GM08714 (cell line): Measurements from ENCODE around the gene INSYN2B.
"Not testable (repeated sequence)": the region's sequence is repeated elsewhere in the genome, so short reads cannot be mapped to it uniquely, and the experiment has no call there.

Experiments used
- H3K4me3 ChIP-seq: fragments of 200-500 bp; sonication (Bioruptor generic); 2 replicates; pipeline ENCODE4 v1.5.1; 2014; ENCODE audit warnings: mild to moderate bottlenecking, low read length, inconsistent platforms
- ZNF274 ChIP-seq: IDR thresholded peaks from 2 replicates; pipeline ENCODE4 v1.6.1; 2012; ENCODE audit warnings: mild to moderate bottlenecking, low read depth, low read length

The INSYN2B gene

DNA sequence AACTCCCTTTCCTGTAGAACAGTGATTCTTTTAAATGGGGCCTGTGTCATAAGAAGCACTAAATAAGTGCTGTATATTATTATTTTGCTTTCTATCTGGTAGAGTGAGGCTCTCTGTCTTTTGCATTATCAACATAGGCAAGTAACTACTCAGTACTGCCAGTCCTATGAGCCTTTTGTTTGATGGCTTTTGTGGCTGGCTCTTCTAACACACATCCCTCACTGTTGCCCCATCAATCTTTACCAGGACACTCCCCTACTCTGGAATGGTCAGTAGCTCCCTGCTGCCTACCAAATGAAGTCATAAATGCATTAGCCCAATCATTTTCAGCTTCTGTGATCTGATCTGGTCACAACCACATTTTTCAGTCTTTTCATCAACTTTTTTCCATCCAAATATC is 137.6 kb downstream of the INSYN2B start:
- no peak overlapping the region for H3K4me3 ChIP-seq
- TF ChIP-seq ZNF274 = no peak

DNA sequence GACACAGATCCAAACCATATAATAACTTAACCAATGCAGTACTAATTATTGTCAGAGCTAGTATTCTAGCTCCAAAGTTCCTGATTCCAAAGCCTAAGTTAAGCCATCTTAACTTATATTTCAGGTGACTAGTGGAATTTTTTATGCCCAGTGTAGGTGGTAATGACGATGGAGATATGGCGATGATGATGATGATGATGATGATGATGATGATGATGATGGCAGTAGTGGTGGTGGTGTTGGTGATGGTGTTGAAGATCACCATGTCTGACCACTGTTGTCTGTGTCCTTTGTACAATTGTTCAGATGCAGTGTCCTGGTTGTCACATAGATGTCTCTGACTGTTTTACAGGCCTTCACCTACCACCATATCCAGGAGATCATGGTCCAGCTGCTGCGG is 139.9 kb downstream of the INSYN2B start:
- TF ChIP-seq ZNF274 = no peak
- no peak overlapping the region for H3K4me3 ChIP-seq

DNA sequence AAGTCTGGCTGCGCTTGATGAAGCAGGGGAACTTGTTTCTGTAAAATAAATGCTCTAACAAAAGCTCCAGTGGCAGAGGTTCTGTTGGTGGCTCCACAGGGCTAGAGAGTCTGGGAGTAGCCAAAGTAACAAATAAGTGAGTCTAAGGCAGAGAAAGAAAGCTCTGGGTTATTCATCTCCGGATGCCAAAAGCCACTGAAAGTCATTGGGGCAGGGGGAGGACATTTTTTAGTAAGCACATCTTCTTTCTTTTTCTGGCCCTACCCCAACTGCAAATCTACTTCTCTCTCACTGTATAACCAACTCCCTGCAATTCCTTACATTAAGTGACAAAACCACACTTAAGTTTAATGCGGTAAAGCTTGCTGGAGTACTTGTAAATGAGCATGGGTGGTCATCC is 141.6 kb downstream of the INSYN2B start:
- TF ChIP-seq ZNF274 = no peak
- no peak overlapping the region for H3K4me3 ChIP-seq

DNA sequence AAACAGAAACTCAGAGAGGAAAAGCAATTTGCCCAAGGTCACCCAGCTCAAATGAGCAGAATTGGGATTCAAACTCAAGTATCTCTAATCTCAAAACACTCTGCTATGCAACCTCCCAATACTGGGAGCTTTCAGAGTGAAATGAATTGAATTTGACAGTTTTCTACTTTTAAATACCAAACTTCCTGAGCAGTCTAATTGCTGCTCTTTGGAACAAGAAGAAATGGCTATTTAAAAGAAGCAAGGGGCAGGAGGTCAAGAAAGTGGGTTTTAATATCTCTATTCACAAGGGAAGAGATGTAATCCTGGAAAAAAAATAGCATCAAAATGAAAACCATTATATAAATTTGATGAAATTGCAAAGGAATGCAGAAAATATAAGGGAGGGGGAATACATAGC is 142.6 kb downstream of the INSYN2B start:
- no peak overlapping the region for H3K4me3 ChIP-seq
- TF ChIP-seq ZNF274 = no peak

DNA sequence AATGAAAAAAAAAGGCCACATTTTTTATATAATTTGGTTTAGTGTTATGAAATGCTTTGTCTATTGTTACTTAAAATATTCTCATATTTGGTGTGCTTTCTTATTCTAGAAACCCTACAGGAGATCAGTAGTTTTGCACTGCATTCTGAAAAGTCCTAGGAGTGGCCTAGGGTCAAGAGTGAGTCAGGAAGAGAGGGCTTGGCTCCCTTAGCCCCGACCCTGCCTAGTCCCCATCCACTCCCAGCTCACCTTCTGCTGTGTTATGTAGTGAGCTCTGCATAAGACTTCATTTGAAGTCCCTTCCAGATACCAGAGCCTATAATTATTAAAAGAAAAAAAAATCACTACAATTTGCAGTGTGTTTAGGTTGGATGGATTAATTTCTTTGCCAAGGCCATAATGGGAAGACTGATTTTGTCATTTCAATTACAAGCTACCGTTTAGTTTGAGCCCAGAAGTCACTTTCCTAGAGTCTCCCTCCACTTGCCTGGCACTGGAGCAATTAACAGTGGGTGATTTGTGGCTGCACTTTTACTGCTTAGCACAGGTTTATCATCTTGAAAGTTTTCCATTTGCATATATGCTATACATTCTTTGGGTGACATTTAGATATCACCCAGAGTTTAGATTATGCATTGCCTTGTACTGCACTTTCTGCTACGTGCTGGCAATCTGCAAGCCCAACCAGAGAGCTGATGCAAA is 143.3 kb downstream of the INSYN2B start:
- no peak overlapping the region for H3K4me3 ChIP-seq
- no peak for TF ChIP-seq ZNF274

DNA sequence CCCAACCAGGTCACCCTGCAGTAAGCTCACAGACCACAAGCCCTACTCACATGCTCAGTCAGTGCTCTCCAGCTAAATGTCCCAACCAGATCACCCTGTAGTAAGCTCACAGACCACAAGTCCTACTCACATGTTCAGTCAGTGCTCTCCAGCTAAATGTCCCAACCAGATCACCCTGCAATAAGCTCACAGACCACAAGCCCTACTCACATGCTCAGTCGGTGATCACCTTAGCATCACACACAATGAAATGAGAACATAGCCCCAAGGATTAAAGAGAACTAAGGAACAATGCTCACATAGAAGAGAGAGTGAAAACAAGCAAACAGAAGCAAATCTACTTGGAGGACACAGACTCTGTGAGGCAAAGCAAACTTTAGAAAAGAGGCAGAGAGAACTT is 145.8 kb downstream of the INSYN2B start:
- not testable (repeated sequence) for H3K4me3 ChIP-seq

DNA sequence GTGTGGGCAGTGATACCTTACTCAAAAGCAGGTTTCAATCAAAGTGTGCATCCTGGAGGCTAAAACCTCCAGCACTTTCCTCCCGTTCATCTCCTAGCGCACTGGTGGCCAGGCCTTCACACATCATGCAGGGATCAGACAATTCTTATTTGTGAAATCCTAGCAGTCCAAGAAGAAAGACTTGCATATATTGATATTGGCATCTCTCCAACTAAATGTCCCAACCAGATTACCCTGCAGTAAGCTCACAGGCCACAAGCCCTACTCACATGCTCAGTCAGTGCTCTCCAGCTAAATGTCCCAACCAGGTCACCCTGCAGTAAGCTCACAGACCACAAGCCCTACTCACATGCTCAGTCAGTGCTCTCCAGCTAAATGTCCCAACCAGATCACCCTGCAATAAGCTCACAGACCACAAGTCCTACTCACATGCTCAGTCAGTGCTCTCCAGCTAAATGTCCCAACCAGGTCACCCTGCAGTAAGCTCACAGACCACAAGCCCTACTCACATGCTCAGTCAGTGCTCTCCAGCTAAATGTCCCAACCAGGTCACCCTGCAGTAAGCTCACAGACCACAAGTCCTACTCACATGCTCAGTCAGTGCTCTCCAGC is 146.5 kb downstream of the INSYN2B start:
- H3K4me3 ChIP-seq = not testable (repeated sequence)

DNA sequence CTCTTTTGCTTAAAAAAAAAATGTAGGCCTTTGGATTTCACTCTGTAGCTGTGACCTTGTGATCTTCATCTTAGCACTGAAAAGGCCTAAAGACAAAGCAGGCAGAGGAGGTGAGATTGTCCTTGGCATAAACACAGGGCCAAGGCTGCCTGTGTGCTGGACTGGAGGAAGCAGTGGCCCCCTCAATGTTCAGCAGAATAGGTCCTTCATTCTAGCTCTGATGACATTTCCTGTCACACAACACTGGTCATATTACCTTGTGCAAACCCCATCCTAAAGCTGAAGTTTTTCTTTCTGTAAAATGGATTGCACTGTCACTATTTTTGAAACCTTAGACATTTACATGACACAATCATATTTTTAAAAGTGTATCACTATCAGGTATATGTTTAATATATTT is 147.4 kb downstream of the INSYN2B start:
- TF ChIP-seq ZNF274 = no peak
- no peak overlapping the region for H3K4me3 ChIP-seq

DNA sequence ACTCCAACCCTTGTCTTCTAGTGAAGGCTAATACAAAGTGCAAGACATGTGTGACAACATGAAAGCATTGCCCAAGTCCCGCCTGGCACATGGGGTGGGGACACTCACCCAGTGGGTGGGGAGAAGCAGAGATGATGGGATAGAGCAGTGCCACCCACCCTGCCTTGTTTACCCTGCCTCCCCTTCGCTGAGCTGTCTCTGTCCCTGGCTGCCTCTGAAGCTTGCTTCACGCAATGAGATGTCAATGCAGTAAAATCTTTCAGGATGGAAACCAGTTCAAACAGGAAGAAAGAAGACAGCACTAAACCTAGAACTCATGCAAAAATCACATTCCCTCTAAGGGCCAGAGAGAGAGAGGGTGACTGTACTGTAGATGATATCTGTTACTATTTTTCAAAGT is 148.0 kb downstream of the INSYN2B start:
- no peak overlapping the region for H3K4me3 ChIP-seq
- no peak for TF ChIP-seq ZNF274

DNA sequence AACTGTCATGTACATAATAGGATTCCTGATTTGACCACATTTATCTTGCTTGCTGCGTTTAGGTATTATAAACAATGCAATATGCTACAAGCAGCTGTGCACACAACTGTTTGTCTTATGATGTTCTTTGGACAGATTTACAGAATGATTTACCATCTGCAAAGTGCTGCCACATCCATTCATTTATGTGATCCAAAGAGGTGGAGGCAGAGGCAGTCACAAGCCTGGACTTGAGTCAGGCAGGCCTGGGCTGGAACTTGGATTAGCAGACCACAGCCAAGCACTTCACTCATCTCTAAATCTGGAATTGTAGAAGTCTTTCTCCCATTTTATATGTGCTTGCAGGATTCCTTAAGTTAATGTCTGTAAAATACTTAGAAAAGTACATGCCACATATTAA is 149.0 kb downstream of the INSYN2B start:
- no peak overlapping the region for H3K4me3 ChIP-seq
- no peak for TF ChIP-seq ZNF274

DNA sequence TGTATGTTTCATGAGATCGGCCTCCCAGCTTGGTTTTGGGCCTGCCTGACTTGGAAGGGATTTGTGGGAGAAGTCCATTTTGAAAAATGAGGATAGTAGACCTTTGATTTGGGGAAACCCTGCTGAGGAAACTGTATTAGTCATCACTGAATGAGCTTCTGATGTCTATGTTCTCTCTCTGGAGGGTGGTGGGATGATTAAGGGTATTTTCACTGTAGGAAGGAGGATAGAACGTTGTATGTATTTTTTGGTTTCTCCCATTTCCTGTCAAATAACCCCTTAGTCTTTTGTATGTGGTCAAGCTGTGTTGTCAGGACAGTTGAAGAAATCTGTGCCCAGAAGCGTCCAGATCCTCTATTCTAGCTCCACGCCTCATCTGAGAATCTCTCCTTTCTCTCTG is 151.9 kb downstream of the INSYN2B start:
- H3K4me3 ChIP-seq = no peak overlapping the region
- no peak for TF ChIP-seq ZNF274

DNA sequence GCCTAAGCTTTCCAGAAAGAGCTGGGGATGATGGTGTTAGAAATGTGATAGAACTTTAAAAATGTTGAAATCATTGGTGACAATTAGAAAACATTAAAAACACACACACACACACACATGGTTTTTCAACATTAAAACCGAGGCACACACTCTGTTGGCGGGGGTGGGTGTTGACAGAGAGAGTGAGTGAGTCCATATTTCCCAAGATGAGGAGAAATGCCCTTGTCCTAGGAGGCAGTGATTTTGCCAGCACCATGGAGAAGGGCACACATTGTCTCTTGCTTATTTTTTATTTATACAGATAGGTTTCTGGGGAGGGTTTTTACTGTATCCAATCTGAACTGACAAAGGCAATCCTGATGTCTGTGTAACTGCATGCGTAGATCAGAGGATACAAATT is 152.5 kb downstream of the INSYN2B start:
- TF ChIP-seq ZNF274 = no peak
- H3K4me3 ChIP-seq = no peak overlapping the region

DNA sequence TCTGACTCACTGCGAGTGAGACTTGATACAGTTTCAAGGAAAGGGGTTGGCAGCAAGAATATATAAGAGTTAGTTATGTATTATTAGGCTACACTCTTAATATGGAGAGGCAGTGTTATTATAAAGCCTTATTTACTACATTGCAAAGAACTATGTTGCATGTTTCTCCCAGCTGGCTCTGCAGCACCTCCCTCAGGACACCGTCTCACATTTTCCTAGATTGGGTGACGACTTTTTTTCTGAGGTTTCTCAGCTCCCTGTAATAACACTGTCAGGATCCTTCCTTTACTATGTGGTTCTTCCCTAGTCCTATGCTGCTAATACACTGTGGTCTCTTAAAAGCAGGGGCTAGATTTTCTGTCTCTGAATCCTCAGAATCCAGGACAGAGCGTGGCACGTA is 153.7 kb downstream of the INSYN2B start:
- H3K4me3 ChIP-seq = no peak overlapping the region
- no peak for TF ChIP-seq ZNF274

DNA sequence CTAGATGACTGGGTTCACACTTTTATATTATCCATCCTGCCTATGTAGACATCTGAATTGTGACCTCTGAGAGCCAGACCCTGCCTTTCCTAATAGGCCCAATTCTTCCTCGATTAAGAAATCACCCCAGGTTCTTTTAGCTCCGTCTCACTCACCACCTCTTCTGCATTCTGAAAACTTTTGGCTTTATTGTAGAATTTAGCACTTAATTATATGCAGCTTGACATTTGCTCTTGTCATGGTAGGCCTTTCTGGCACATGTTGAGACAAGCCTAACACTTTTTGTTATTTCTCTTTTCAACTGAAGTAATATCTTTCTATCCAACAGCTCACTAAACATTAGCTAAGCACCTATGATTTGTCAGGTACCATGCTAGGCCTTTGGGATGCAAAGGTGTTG is 163.3 kb downstream of the INSYN2B start:
- no peak overlapping the region for H3K4me3 ChIP-seq
- TF ChIP-seq ZNF274 = no peak

DNA sequence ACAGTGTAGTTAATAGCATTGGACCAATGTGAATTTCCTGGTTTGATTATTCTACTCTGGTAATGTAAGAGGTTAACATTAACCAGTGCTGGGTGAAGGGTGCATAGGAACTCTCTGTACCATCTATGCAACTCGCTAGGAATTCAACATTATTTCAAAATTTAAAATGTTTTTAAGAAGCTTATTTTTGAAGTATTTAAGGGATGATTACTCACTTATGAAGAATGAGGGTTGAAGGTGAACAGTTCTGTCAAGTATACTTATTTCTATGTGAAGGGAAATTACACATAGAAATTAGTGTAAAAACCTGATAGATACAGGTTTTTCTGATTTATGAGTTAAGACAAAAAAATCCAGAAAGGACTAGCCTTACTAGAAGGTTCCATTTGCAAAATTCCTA is 165.8 kb downstream of the INSYN2B start:
- TF ChIP-seq ZNF274 = no peak
- H3K4me3 ChIP-seq = no peak overlapping the region
